Keratinocyte (primary cell): ENCODE measurements around the gene ZBTB11. TPM values are rescaled to one million over a fixed set of nuclear protein-coding genes. Genes with fewer than 3 reads are reported as not detected.

Experiments
- DNase-seq: peaks from one replicate; pipeline ENCODE4 v3.0.0-alpha.2; 2011; ENCODE audit warnings: low read depth, missing footprints, low spot score
- FAIRE-seq: peaks from 2 replicates; lab custom pipeline; 2011; peaks lifted over from hg19 to GRCh38; lab: Jason Lieb, UNC
- H2AFZ ChIP-seq: 2 replicates; pipeline ENCODE4 v1.6.0; 2012; ENCODE audit warnings: low read length, control low read depth, inconsistent platforms; ENCODE audit not compliant: control insufficient read depth
- H3K27ac ChIP-seq: 2 replicates; pipeline ENCODE4 v1.5.1; 2011; ENCODE audit warnings: low read length; ENCODE audit not compliant: control insufficient read depth, insufficient read depth
- H3K27me3 ChIP-seq: 3 replicates; pipeline ENCODE4 v1.6.0; 2011; ENCODE audit warnings: low read length; ENCODE audit not compliant: control insufficient read depth, insufficient read depth; ENCODE audit errors: extremely low read depth
- H3K36me3 ChIP-seq, 2 experiments: 2 replicates in 1 of 2; 3 replicates in 1 of 2; pipeline ENCODE4 v1.5.1; 2011; ENCODE audit warnings: low read length in 2 of 2, mild to moderate bottlenecking in 1 of 2; ENCODE audit not compliant: control insufficient read depth in 2 of 2, insufficient read depth in 2 of 2; ENCODE audit errors: extremely low read depth in 1 of 2
- H3K4me1 ChIP-seq: 3 replicates; pipeline ENCODE4 v1.5.1; 2011; ENCODE audit warnings: low read length; ENCODE audit not compliant: control insufficient read depth, insufficient read depth; ENCODE audit errors: extremely low read depth
- H3K4me2 ChIP-seq: 3 replicates; pipeline ENCODE4 v1.6.0; 2011; ENCODE audit warnings: low read depth, low read length; ENCODE audit not compliant: control insufficient read depth, insufficient read depth; ENCODE audit errors: extremely low read depth
- H3K4me3 ChIP-seq, 3 experiments: fragments of 200-600 bp in 1 of 3; sonication (generic) in 1 of 3; 2 replicates in 2 of 3; 3 replicates in 1 of 3; pipeline ENCODE4 v1.5.1; 2011 to 2016; ENCODE audit warnings: low read length in 3 of 3, mild to moderate bottlenecking in 3 of 3, control low read depth in 2 of 3, inconsistent platforms in 1 of 3, low read depth in 1 of 3, mixed read lengths in 1 of 3, mixed run types in 1 of 3, moderate library complexity in 1 of 3; ENCODE audit not compliant: control insufficient read depth in 2 of 3, insufficient read depth in 2 of 3; ENCODE audit errors: extremely low read depth in 1 of 3
- H3K79me2 ChIP-seq: 2 replicates; pipeline ENCODE4 v1.6.0; 2012; ENCODE audit warnings: low read length; ENCODE audit not compliant: control insufficient read depth, insufficient read depth
- H3K9ac ChIP-seq: 3 replicates; pipeline ENCODE4 v1.6.0; 2011; ENCODE audit warnings: low read length; ENCODE audit not compliant: control insufficient read depth, insufficient read depth; ENCODE audit errors: extremely low read depth
- H3K9me1 ChIP-seq: 3 replicates; pipeline ENCODE4 v1.6.0; 2011; ENCODE audit warnings: low read length; ENCODE audit not compliant: control insufficient read depth, insufficient read depth; ENCODE audit errors: extremely low read depth
- H3K9me3 ChIP-seq: 2 replicates; pipeline ENCODE4 v1.5.1; 2012; ENCODE audit warnings: low read depth, low read length; ENCODE audit not compliant: control insufficient read depth
- H4K20me1 ChIP-seq: 3 replicates; pipeline ENCODE4 v1.6.0; 2011; ENCODE audit warnings: low read length; ENCODE audit not compliant: control insufficient read depth, insufficient read depth; ENCODE audit errors: extremely low read depth
- EZH2 ChIP-seq: IDR thresholded peaks from one replicate; pipeline ENCODE4 v1.6.1; 2012; ENCODE audit warnings: inconsistent platforms, mild to moderate bottlenecking, low read length, moderate library complexity
- dilution Hi-C: fragments of 300-500 bp; cut with MboI; formaldehyde crosslinking; loops from one replicate; pipeline ENCODE4 v1.7.0; 2020; ENCODE audit warnings: low sequenced_read_pairs; ENCODE audit not compliant: extremely low pct_ligation_motif_present
- polyA plus RNA-seq, 5 experiments: library from polyadenylated mRNA; depleted of rRNA in 3 of 5; stranded (reverse) in 3 of 5; stranded (forward) in 1 of 5; unstranded in 1 of 5; fragments of >200 nt; gene quantifications; 1 replicate in 1 of 5; 2 replicates in 3 of 5; 3 replicates in 1 of 5; pipeline versions ENCODE4 v1.2.1 to v1.2.3, GENCODE V29; 2011 to 2012; ENCODE audit warnings: missing spikeins in 2 of 5, low read depth in 1 of 5, low replicate concordance in 1 of 5
- TF ChIP-seq, protein P1 (sequence below), 3 experiments: IDR thresholded peaks in 1 of 3; conservative IDR thresholded peaks in 1 of 3; optimal IDR thresholded peaks in 1 of 3; 2 replicates in 2 of 3; 3 replicates in 1 of 3; pipeline versions ENCODE3 to v1.5.1; 2011; ENCODE audit warnings: low read length in 3 of 3, mild to moderate bottlenecking in 3 of 3, moderate library complexity in 2 of 3, control low read depth in 1 of 3, inconsistent platforms in 1 of 3; ENCODE audit not compliant: insufficient read depth in 2 of 3; ENCODE audit errors: extremely low read depth in 1 of 3

The ZBTB11 gene
- polyA plus RNA-seq, 1 donor (not counting 4 experiments of a cell fraction or from before 2014, with no cell fraction given), result 19.7 TPM

DNA sequence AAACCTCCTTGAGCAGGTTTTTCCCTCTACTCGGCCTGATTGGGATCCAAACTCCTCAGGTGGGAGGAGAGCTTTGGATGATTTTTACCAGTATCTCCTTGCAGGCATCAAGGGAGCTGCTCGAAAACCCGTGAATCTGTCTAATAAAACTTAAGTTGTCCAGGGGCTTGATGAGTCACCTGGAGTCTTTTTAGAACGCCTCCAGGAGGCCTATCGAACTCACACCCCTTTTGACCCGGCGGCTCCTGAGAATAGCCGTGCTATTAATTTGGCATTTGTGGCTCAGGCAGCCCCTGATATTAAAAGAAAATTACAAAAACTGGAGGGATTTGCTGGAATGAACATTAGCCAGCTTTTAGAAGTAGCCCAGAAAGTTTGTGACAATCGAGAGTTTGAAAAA lies 41.6 kb downstream of the ZBTB11 start:
- TF ChIP-seq EZH2, result no peak
- TF ChIP-seq, protein P1, sequence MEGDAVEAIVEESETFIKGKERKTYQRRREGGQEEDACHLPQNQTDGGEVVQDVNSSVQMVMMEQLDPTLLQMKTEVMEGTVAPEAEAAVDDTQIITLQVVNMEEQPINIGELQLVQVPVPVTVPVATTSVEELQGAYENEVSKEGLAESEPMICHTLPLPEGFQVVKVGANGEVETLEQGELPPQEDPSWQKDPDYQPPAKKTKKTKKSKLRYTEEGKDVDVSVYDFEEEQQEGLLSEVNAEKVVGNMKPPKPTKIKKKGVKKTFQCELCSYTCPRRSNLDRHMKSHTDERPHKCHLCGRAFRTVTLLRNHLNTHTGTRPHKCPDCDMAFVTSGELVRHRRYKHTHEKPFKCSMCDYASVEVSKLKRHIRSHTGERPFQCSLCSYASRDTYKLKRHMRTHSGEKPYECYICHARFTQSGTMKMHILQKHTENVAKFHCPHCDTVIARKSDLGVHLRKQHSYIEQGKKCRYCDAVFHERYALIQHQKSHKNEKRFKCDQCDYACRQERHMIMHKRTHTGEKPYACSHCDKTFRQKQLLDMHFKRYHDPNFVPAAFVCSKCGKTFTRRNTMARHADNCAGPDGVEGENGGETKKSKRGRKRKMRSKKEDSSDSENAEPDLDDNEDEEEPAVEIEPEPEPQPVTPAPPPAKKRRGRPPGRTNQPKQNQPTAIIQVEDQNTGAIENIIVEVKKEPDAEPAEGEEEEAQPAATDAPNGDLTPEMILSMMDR (optimal IDR thresholded peaks at IDR 0.05 in 1 of 3, IDR thresholded peaks at IDR 0.05 in 1 of 3, conservative IDR thresholded peaks at IDR 0.05 in 1 of 3; ENCODE audit: extremely low read depth in 1 of 3, insufficient read depth in 2 of 3, low read length in 3 of 3), result no peak
- no peaks in the 10 kb centered on the region for H3K9me1 ChIP-seq
- H2AFZ ChIP-seq, result no peak overlapping the region
- H3K9ac ChIP-seq, result no peak overlapping the region
- DNase-seq, result no peak
- H3K4me1 ChIP-seq, result no peaks in the 10 kb centered on the region
- dilution Hi-C loops, result no loop called here
- no peaks in the 10 kb centered on the region for H3K36me3 ChIP-seq
- no peak for FAIRE-seq
- no peak overlapping the region for H3K4me3 ChIP-seq
- no peak overlapping the region for H3K27ac ChIP-seq
- no peaks in the 10 kb centered on the region for H3K79me2 ChIP-seq
- H3K9me3 ChIP-seq, result no peaks in the 10 kb centered on the region
- H3K27me3 ChIP-seq, result no peaks in the 10 kb centered on the region
- no peak overlapping the region for H3K4me2 ChIP-seq
- no peaks in the 10 kb centered on the region for H4K20me1 ChIP-seq

DNA sequence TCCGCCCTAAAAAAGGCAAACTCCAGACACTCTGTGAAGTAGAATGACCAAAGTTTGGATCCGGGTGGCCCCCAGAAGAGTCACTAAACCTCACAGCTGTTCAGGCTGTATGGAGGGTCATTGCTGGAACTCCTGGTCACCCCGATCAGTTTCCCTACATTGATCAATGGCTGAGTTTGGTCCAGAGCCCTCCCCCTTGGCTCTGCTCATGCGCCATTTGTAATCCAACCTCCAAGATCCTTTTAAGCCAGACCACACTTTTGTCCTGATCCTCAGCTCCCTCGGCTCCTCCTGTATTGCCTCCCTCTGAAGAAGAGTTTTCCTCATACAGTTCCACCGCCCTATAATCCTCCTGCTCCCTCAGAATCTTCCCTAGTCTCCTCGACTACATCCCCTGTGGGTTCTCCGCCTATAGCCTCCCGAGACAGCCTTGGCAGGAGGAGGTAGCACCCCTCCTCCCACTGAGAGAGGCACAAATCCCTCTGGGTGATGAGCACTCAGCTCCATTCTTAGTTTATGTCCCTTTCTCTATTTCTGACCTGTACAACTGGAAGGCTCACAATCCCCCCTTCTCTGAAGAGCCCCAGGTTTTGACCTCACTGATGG lies 42.2 kb downstream of the ZBTB11 start:
- Histone ChIP-seq H2AFZ (no peak overlapping the region), H3K27ac (no peak overlapping the region), H4K20me1 (no peaks in the 10 kb centered on the region), H3K4me1 (no peaks in the 10 kb centered on the region), H3K27me3 (no peaks in the 10 kb centered on the region), H3K9me1 (no peaks in the 10 kb centered on the region), H3K9me3 (no peaks in the 10 kb centered on the region), H3K36me3 (no peaks in the 10 kb centered on the region), H3K4me3 (no peak overlapping the region), H3K9ac (no peak overlapping the region), H3K79me2 (no peaks in the 10 kb centered on the region), H3K4me2 (no peak overlapping the region)
- no peak for DNase-seq
- dilution Hi-C loops, result no loop called here
- TF ChIP-seq, protein P1 (optimal IDR thresholded peaks at IDR 0.05 in 1 of 3, IDR thresholded peaks at IDR 0.05 in 1 of 3, conservative IDR thresholded peaks at IDR 0.05 in 1 of 3; ENCODE audit: extremely low read depth in 1 of 3, insufficient read depth in 2 of 3, low read length in 3 of 3), result no peak
- no peak for TF ChIP-seq EZH2
- no peak for FAIRE-seq
